SK-N-SH (cell line): ENCODE data around the gene PAPOLG.

Experiments used
- EP300 ChIP-seq, 2 experiments: IDR thresholded peaks; 2 replicates each; pipeline versions ENCODE4 v1.4.0 to v1.6.1; 2012; ENCODE audit warnings: borderline replicate concordance in 1 of 2, low read depth in 1 of 2, low read length in 1 of 2
- POLR2AphosphoS5 ChIP-seq: IDR thresholded peaks from 2 replicates; pipeline ENCODE4 v1.6.1; 2012; ENCODE audit warnings: low read depth, low read length
- TF ChIP-seq, protein P1 (sequence below): IDR thresholded peaks from 2 replicates; pipeline ENCODE4 v1.6.1; 2012; ENCODE audit warnings: mild to moderate bottlenecking, low read depth, low read length, moderate library complexity
- TF ChIP-seq, protein P2 (sequence below): fragments of 200-600 bp; sonication (generic); IDR thresholded peaks from 2 replicates; pipeline ENCODE4 v1.6.1; 2017; ENCODE audit warnings: antibody characterized with exemption, mild to moderate bottlenecking, moderate library complexity

DNA sequence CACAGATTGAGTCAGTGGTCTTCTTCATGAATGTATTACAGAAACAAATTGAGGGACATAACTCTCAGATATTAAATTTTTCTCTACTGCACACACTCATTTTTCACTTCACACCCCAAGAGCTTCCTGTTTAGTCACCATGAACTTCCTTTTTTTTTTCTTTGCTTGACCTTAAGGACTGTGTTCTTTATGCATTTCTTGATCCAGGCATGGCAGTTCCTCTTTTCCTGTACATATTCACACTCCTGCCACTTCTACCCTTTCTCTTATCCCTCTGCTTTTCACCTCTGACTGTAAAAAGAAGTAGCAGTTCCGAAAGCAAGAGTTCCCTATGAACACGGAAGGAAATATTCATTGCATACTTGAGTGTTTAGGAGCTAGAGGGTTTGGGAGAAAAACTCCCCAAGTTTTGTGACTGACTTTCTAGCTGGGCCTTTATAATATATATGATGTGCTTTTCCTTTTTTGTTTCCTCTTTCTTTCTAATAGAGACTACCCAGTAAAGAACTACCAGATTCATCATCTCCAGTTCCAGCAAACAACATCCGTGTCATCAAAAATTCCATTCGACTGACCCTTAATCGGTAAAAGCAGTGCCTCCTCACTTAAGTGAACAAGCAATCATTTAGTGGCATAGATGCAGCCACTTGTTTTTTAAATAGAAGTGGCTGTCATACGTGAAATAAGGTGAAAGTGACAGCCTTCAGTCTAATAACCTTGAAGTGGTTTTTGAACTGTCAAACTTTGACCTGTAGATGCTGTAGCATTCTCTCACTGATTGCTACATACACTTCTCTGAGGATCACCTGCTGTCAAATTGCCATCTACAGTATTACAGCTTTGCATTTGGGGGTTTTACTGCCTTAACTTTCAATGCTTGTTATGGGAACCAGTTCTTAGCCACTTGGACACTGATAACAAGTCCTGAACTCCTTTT lies 40.8 kb downstream of the PAPOLG start:
- no peak for TF ChIP-seq POLR2AphosphoS5
- no peak for TF ChIP-seq EP300 (IDR thresholded peaks at IDR 0.05; ENCODE audit: borderline replicate concordance in 1 of 2, low read depth in 1 of 2, low read length in 1 of 2)
- TF ChIP-seq, protein P1, sequence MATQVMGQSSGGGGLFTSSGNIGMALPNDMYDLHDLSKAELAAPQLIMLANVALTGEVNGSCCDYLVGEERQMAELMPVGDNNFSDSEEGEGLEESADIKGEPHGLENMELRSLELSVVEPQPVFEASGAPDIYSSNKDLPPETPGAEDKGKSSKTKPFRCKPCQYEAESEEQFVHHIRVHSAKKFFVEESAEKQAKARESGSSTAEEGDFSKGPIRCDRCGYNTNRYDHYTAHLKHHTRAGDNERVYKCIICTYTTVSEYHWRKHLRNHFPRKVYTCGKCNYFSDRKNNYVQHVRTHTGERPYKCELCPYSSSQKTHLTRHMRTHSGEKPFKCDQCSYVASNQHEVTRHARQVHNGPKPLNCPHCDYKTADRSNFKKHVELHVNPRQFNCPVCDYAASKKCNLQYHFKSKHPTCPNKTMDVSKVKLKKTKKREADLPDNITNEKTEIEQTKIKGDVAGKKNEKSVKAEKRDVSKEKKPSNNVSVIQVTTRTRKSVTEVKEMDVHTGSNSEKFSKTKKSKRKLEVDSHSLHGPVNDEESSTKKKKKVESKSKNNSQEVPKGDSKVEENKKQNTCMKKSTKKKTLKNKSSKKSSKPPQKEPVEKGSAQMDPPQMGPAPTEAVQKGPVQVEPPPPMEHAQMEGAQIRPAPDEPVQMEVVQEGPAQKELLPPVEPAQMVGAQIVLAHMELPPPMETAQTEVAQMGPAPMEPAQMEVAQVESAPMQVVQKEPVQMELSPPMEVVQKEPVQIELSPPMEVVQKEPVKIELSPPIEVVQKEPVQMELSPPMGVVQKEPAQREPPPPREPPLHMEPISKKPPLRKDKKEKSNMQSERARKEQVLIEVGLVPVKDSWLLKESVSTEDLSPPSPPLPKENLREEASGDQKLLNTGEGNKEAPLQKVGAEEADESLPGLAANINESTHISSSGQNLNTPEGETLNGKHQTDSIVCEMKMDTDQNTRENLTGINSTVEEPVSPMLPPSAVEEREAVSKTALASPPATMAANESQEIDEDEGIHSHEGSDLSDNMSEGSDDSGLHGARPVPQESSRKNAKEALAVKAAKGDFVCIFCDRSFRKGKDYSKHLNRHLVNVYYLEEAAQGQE = no peak
- TF ChIP-seq, protein P2, sequence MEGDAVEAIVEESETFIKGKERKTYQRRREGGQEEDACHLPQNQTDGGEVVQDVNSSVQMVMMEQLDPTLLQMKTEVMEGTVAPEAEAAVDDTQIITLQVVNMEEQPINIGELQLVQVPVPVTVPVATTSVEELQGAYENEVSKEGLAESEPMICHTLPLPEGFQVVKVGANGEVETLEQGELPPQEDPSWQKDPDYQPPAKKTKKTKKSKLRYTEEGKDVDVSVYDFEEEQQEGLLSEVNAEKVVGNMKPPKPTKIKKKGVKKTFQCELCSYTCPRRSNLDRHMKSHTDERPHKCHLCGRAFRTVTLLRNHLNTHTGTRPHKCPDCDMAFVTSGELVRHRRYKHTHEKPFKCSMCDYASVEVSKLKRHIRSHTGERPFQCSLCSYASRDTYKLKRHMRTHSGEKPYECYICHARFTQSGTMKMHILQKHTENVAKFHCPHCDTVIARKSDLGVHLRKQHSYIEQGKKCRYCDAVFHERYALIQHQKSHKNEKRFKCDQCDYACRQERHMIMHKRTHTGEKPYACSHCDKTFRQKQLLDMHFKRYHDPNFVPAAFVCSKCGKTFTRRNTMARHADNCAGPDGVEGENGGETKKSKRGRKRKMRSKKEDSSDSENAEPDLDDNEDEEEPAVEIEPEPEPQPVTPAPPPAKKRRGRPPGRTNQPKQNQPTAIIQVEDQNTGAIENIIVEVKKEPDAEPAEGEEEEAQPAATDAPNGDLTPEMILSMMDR = no peak
